B cell (primary cell): ENCODE results near the gene PRMT6. TPM values are rescaled to one million over a fixed set of nuclear protein-coding genes. Genes with fewer than 3 reads are reported as not detected.
"Not testable (repeated sequence)": the region's sequence is repeated elsewhere in the genome, so short reads cannot be mapped to it uniquely, and the experiment has no call there.

ENCODE experiments used
- ATAC-seq: fragments of 200-7000 bp; cut with Tn5 transposase; one replicate; pipeline ENCODE4 v1.10.0; 2021; ENCODE audit warnings: low read depth, mild to moderate bottlenecking, moderate number of reproducible peaks, moderate library complexity
- CTCF ChIA-PET: fragments of 350-600 bp; sonication (Branson Sonifier 250); formaldehyde crosslinking; loops from one replicate; lab custom pipeline; 2021; ENCODE audit warnings: antibody characterized with exemption, inconsistent platforms; lab: Charles Lee
- POLR2A ChIA-PET: fragments of 350-600 bp; sonication (Branson Sonifier 250); formaldehyde crosslinking; loops from one replicate; lab custom pipeline; 2021; ENCODE audit warnings: antibody characterized with exemption; lab: Charles Lee
- DNase-seq: peaks from one replicate; pipeline ENCODE4 v3.0.0; 2013
- H2AFZ ChIP-seq: 2 replicates; pipeline ENCODE4 v1.6.1; 2012; ENCODE audit warnings: mild to moderate bottlenecking, low read depth, low read length; ENCODE audit not compliant: insufficient read depth, poor library complexity, severe bottlenecking
- H3K27ac ChIP-seq, 2 donors: 1 replicate in 1 of 2; 2 replicates in 1 of 2; pipeline ENCODE4 v1.5.1; 2012 to 2013; ENCODE audit warnings: low read length in 2 of 2, mild to moderate bottlenecking in 2 of 2, moderate library complexity in 1 of 2
- H3K27me3 ChIP-seq, 4 experiments: fragments of 200-600 bp in 1 of 4; sonication (generic) in 1 of 4; replicated peaks in 1 of 4; 1 replicate in 2 of 4; 2 replicates in 2 of 4; pipeline versions ENCODE4 v1.6.1 to v1.7.0; 2013 to 2016; ENCODE audit warnings: low read length in 3 of 4, mild to moderate bottlenecking in 2 of 4, mixed read lengths in 1 of 4, moderate library complexity in 1 of 4; ENCODE audit not compliant: insufficient read depth in 4 of 4, control insufficient read depth in 3 of 4; ENCODE audit errors: control extremely low read depth in 1 of 4
- H3K36me3 ChIP-seq, 2 experiments: replicated peaks in 1 of 2; 1 replicate in 1 of 2; 2 replicates in 1 of 2; pipeline versions ENCODE4 v1.6.1 to v1.7.1; 2013; ENCODE audit warnings: low read length in 1 of 2; ENCODE audit not compliant: insufficient read depth in 2 of 2, control insufficient read depth in 1 of 2; ENCODE audit errors: control extremely low read depth in 1 of 2, extremely low read depth in 1 of 2
- H3K4me1 ChIP-seq, 2 donors: fragments of 200-600 bp in 1 of 2; sonication (generic) in 1 of 2; 1 replicate in 1 of 2; 2 replicates in 1 of 2; pipeline versions ENCODE4 v1.5.1 to v1.6.1; 2013 to 2017; ENCODE audit warnings: low read length in 2 of 2; ENCODE audit not compliant: control insufficient read depth in 2 of 2, insufficient read depth in 2 of 2
- H3K4me2 ChIP-seq: replicated peaks from 2 replicates; pipeline ENCODE3; 2012; ENCODE audit warnings: mild to moderate bottlenecking, low read depth, low read length; ENCODE audit not compliant: poor library complexity, severe bottlenecking
- H3K4me3 ChIP-seq, 5 experiments: fragments of 200-600 bp in 1 of 5; sonication (generic) in 1 of 5; 1 replicate in 3 of 5; 2 replicates in 2 of 5; pipeline versions ENCODE4 v1.5.1 to v1.7.0; 2011 to 2016; ENCODE audit warnings: low read length in 4 of 5, mild to moderate bottlenecking in 4 of 5, low read depth in 2 of 5, control low read depth in 1 of 5, moderate library complexity in 1 of 5; ENCODE audit not compliant: insufficient read depth in 1 of 5; ENCODE audit errors: control extremely low read depth in 1 of 5, extremely low read depth in 1 of 5
- H3K79me2 ChIP-seq: fragments of 200-600 bp; sonication (generic); one replicate; pipeline ENCODE4 v1.6.0; 2016; ENCODE audit warnings: low read length; ENCODE audit not compliant: control insufficient read depth, insufficient read depth
- H3K9ac ChIP-seq: fragments of 200-600 bp; sonication (generic); 2 replicates; pipeline ENCODE4 v1.6.1; 2017; ENCODE audit warnings: mild to moderate bottlenecking, low read length, moderate library complexity
- H3K9me3 ChIP-seq, 3 donors: one replicate each; pipeline versions ENCODE4 v1.6.1 to v1.7.1; 2013; ENCODE audit warnings: low read length in 2 of 3; ENCODE audit not compliant: control insufficient read depth in 2 of 3, insufficient read depth in 1 of 3; ENCODE audit errors: control extremely low read depth in 1 of 3
- H4K20me1 ChIP-seq: 2 replicates; pipeline ENCODE4 v1.6.0; 2012; ENCODE audit warnings: mild to moderate bottlenecking, low read length; ENCODE audit not compliant: insufficient read depth, control insufficient read depth, poor library complexity, severe bottlenecking
- H3K27ac Mint-ChIP-seq: one replicate; pipeline ENCODE4 v1.8.0; 2021; ENCODE audit warnings: mixed read lengths
- H3K27me3 Mint-ChIP-seq: one replicate; pipeline ENCODE4 v1.8.0; 2021; ENCODE audit warnings: mixed read lengths
- H3K4me1 Mint-ChIP-seq: one replicate; pipeline ENCODE4 v1.8.0; 2021; ENCODE audit warnings: mixed read lengths
- H3K4me3 Mint-ChIP-seq: one replicate; pipeline ENCODE4 v1.8.0; 2021; ENCODE audit warnings: mixed read lengths
- H3K9me3 Mint-ChIP-seq: one replicate; pipeline ENCODE4 v1.8.0; 2022; ENCODE audit warnings: mixed read lengths; ENCODE audit not compliant: insufficient read depth
- CTCF ChIP-seq: fragments of 200-600 bp; IDR thresholded peaks from one replicate; pipeline ENCODE4 v1.8.0; 2022; ENCODE audit warnings: antibody characterized with exemption, mild to moderate bottlenecking
- EZH2 ChIP-seq: IDR thresholded peaks from 2 replicates; pipeline ENCODE4 v1.6.1; 2012; ENCODE audit warnings: borderline replicate concordance, low read depth, mild to moderate bottlenecking, moderate library complexity, low read length; ENCODE audit not compliant: insufficient read depth, poor library complexity, severe bottlenecking
- WGBS: methylation state at CpG from one replicate; pipeline ENCODE4 v1.1.5; 2013; ENCODE audit warnings: missing lambda C conversion rate; ENCODE audit not compliant: insufficient coverage; 5-methylcytosine and 5-hydroxymethylcytosine counted together
- intact Hi-C: fragments of 100-400 bp; cut with micrococcal nuclease; formaldehyde crosslinking; loops from one replicate; pipeline ENCODE4 v1.10.0; 2022
- polyA plus RNA-seq: library from polyadenylated mRNA; depleted of rRNA; stranded (reverse); fragments of >200 nt; gene quantifications from 2 replicates; pipeline ENCODE4 v1.2.3, GENCODE V29; 2012
- total RNA-seq, 2 donors: library from RNA; stranded (reverse); fragments of 120-200 nt in 1 of 2; gene quantifications; 1 replicate in 1 of 2; 2 replicates in 1 of 2; pipeline versions ENCODE4 v1.2.3 to v1.2.4, GENCODE V29; 2013 to 2022

PRMT6 gene
- total and polyA plus RNA-seq, 2 donors (not counting 1 experiment from before 2014, with no cell fraction given), result 6.3 to 21.6 TPM

- Histone ChIP-seq H3K27me3 (no peaks in the 10 kb centered on the region), H3K9ac (no peak overlapping the region), H4K20me1 (no peaks in the 10 kb centered on the region), H3K4me2 (no peak overlapping the region), H3K36me3 (no peaks in the 10 kb centered on the region), H3K79me2 (no peaks in the 10 kb centered on the region), H3K9me3 (peaks cover 0 to 3% (median 0%) of the 10 kb centered on the region in 3 donors), H3K4me1 (no peaks in the 10 kb centered on the region), H2AFZ (no peak overlapping the region), H3K27ac (no peak overlapping the region), H3K4me3 (no peak overlapping the region)
- Mint-ChIP-seq H3K27me3 (peaks cover 13% of the 10 kb centered on the region), H3K9me3 (no peaks in the 10 kb centered on the region), H3K4me1 (no peaks in the 10 kb centered on the region), H3K27ac (no peak overlapping the region), H3K4me3 (no peak overlapping the region)
- no peak for ATAC-seq
- no peak for DNase-seq
- TF ChIP-seq EZH2, result no peak
- TF ChIP-seq CTCF, result no peak
- WGBS, result no CpG with 5 or more reads among the region's 3 CpGs
- ChIA-PET POLR2A (no interaction called here), CTCF (no interaction called here)
- intact Hi-C loops, result no loop called here
Observed at GRCh38 chr1:107019166-107019565, 37.3 kb upstream of the PRMT6 start.

DNA sequence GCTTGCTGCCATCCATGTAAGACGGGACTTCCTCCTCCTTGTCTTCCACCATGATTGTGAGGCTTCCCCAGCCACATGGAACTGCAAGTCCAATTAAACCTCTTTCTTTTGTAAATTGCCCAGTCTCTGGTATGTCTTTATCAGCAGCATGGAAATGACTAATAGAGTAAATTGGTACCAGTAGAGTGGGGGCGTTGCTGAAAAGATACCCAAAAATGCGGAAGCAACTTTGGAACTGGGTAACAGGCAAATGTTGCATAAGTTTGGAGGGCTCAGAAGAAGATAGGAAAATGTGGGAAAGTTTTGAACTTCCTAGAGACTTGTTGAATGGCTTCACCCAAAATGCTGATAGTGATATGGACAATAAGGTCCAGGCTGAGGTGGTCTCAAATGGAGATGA is 17.6 kb upstream of the PRMT6 start:
- H3K9me3 Mint-ChIP-seq, H3K27ac Mint-ChIP-seq, H3K9ac ChIP-seq, H3K79me2 ChIP-seq, intact Hi-C loops, POLR2A ChIA-PET, H4K20me1 ChIP-seq, H3K4me3 ChIP-seq, H3K4me3 Mint-ChIP-seq, H3K27ac ChIP-seq, H3K4me1 Mint-ChIP-seq, H3K4me1 ChIP-seq, ATAC-seq, H3K4me2 ChIP-seq, H3K36me3 ChIP-seq, DNase-seq, H3K27me3 ChIP-seq, H2AFZ ChIP-seq, CTCF ChIA-PET, H3K9me3 ChIP-seq, H3K27me3 Mint-ChIP-seq: not testable (repeated sequence)
- WGBS, result 88% methylated on average over 2 of the region's 3 CpGs

DNA sequence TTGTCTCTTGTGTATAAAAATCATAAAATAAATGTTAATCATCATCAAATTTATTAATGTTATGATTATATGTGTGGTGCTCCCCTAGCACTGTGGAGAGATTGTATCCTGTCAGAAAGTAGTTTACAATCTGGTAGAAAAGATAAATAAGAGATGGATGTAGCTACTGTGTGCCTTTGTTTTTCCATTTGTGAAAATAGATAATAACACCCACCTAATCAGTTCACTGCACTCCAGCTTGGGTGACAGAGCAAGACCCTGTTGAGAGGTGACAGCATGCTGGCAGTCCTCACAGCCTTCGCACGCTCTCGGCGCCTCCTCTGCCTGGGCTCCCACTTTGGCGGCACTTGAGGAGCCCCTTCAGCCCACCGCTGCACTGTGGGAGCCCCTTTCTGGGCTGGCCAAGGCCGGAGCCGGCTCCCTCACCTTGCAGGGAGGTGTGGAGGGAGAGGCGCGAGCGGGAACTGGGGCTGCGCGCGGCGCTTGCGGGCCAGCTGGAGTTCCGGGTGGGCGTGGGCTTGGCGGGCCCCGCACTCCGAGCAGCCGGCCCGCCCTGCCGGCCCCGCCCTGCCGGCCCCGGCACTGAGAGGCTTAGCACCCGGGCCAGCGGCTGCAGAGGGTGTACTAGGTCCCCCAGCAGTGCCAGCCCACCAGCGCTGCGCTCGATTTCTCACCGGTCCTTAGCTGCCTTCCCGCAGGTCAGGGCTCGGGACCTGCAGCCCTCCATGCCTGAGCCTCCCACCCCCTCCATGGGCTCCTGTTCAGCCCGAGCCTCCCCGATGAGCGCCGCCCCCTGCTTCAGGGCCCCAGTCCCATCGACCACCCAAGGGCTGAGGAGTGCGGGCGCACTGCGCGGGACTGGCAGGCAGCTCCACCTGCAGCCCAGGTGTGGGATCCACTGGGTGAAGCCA is 11.9 kb upstream of the PRMT6 start:
- H3K4me3 ChIP-seq, H3K27ac ChIP-seq, H3K27ac Mint-ChIP-seq, CTCF ChIA-PET, H3K4me3 Mint-ChIP-seq, H3K27me3 Mint-ChIP-seq, H4K20me1 ChIP-seq, DNase-seq, H3K4me1 ChIP-seq, intact Hi-C loops, H3K9me3 ChIP-seq, ATAC-seq, H3K4me2 ChIP-seq, H2AFZ ChIP-seq, H3K36me3 ChIP-seq, POLR2A ChIA-PET, H3K27me3 ChIP-seq, H3K79me2 ChIP-seq, H3K9ac ChIP-seq, H3K4me1 Mint-ChIP-seq: not testable (repeated sequence)
- H3K9me3 Mint-ChIP-seq, result peaks cover 17% of the 10 kb centered on the region
- WGBS, result 97% methylated on average over 44 of the region's 44 CpGs
